Thymus (tissue), 11 donors: ENCODE measurements around the gene FAM83G. TPM values are rescaled to one million over a fixed set of nuclear protein-coding genes. Genes with fewer than 3 reads are reported as not detected.
"Not testable (repeated sequence)": the region's sequence is repeated elsewhere in the genome, so short reads cannot be mapped to it uniquely, and the experiment has no call there.

Source experiments
- DNase-seq, 9 donors: peaks; one replicate each; pipeline ENCODE4 v3.0.0-alpha.2; 2013; ENCODE audit warnings: low spot score in 9 of 9, low read depth in 6 of 9, missing footprints in 1 of 9
- H3K27ac ChIP-seq, 2 donors: one replicate each; pipeline ENCODE4 v1.5.1; 2013; ENCODE audit warnings: control low read depth in 1 of 2, low read depth in 1 of 2, low read length in 1 of 2, mild to moderate bottlenecking in 1 of 2, moderate library complexity in 1 of 2
- H3K27me3 ChIP-seq, 2 donors: one replicate each; pipeline ENCODE4 v1.5.1; 2013; ENCODE audit warnings: low read length in 1 of 2; ENCODE audit not compliant: control insufficient read depth in 2 of 2, insufficient read depth in 1 of 2
- H3K36me3 ChIP-seq, 2 donors: one replicate each; pipeline ENCODE4 v1.5.1; 2013; ENCODE audit warnings: low read length in 1 of 2, mild to moderate bottlenecking in 1 of 2, moderate library complexity in 1 of 2; ENCODE audit not compliant: control insufficient read depth in 2 of 2, insufficient read depth in 2 of 2
- H3K4me1 ChIP-seq, 2 donors: one replicate each; pipeline ENCODE4 v1.5.1; 2013; ENCODE audit warnings: low read length in 2 of 2; ENCODE audit not compliant: control insufficient read depth in 2 of 2, insufficient read depth in 2 of 2
- H3K4me3 ChIP-seq, 2 donors: one replicate each; pipeline ENCODE4 v1.5.1; 2013; ENCODE audit warnings: low read length in 2 of 2, control low read depth in 1 of 2, mild to moderate bottlenecking in 1 of 2
- H3K9me3 ChIP-seq, 2 donors: one replicate each; pipeline ENCODE4 v1.5.1; 2013; ENCODE audit warnings: low read length in 1 of 2, mild to moderate bottlenecking in 1 of 2; ENCODE audit not compliant: control insufficient read depth in 2 of 2, insufficient read depth in 1 of 2
- whole genome bisulfite sequencing: extraction: QIAGEN DNeasy Blood & Tissue Kit; methylation state at CpG from one replicate; pipeline ENCODE4 v1.1.7; 2013; 5-methylcytosine and 5-hydroxymethylcytosine counted together
- polyA plus RNA-seq: library from polyadenylated mRNA; stranded (reverse); fragments of 200-250 nt; gene quantifications from one replicate; pipeline ENCODE4 v1.2.3, GENCODE V29; 2013
- total RNA-seq: library from RNA; stranded (reverse); fragments of 120-200 nt; gene quantifications from one replicate; pipeline ENCODE4 v1.2.4, GENCODE V29; 2013
- donor health status: healthy.

The FAM83G gene
- total and polyA plus RNA-seq, 2 donors: 3.8 to 7.7 TPM

- not testable (repeated sequence) for H3K9me3 ChIP-seq, DNase-seq, H3K4me1 ChIP-seq, H3K27ac ChIP-seq, H3K36me3 ChIP-seq, H3K4me3 ChIP-seq, H3K27me3 ChIP-seq
- WGBS: no CpG with 5 or more reads among the region's 12 CpGs
Measured at GRCh38 chr17:19038730-19039129, 34.2 kb upstream of the FAM83G start.

GRCh38 chr17:19038007-19038406 is 33.4 kb upstream of the FAM83G start:
- not testable (repeated sequence) for H3K36me3 ChIP-seq, H3K27ac ChIP-seq, DNase-seq, H3K4me3 ChIP-seq, H3K9me3 ChIP-seq, H3K27me3 ChIP-seq, H3K4me1 ChIP-seq
- WGBS: no CpG with 5 or more reads among the region's 17 CpGs

- not testable (repeated sequence) for H3K4me1 ChIP-seq, H3K27me3 ChIP-seq, H3K27ac ChIP-seq, H3K36me3 ChIP-seq, H3K9me3 ChIP-seq, H3K4me3 ChIP-seq, DNase-seq
- WGBS: no CpG with 5 or more reads among the region's 6 CpGs
Measured at GRCh38 chr17:19037547-19037946, 33.0 kb upstream of the FAM83G start.

GRCh38 chr17:19036186-19036585 is 31.6 kb upstream of the FAM83G start:
- not testable (repeated sequence) for H3K27ac ChIP-seq, H3K4me1 ChIP-seq, H3K36me3 ChIP-seq, H3K27me3 ChIP-seq, DNase-seq, H3K9me3 ChIP-seq, H3K4me3 ChIP-seq
- WGBS: no CpG with 5 or more reads among the region's 6 CpGs

- H3K27me3 ChIP-seq, H3K4me1 ChIP-seq, H3K27ac ChIP-seq, DNase-seq, H3K4me3 ChIP-seq, H3K9me3 ChIP-seq, H3K36me3 ChIP-seq: not testable (repeated sequence)
- WGBS: 86% methylated on average over 3 of the region's 24 CpGs
Measured at GRCh38 chr17:19032377-19032988, 27.9 kb upstream of the FAM83G start.

GRCh38 chr17:19031729-19032128 is 27.2 kb upstream of the FAM83G start:
- WGBS: no CpG with 5 or more reads among the region's 4 CpGs
- H3K9me3 ChIP-seq: not testable (repeated sequence)

GRCh38 chr17:19030771-19031449 is 26.3 kb upstream of the FAM83G start:
- WGBS: 95% methylated on average over 1 of the region's 5 CpGs
- H3K4me1 ChIP-seq, H3K27ac ChIP-seq, H3K4me3 ChIP-seq, H3K9me3 ChIP-seq, H3K36me3 ChIP-seq, H3K27me3 ChIP-seq, DNase-seq: not testable (repeated sequence)

More at GRCh38 chr17:19031729-19032128, 27.2 kb upstream of the FAM83G start:
- H3K27me3 ChIP-seq, H3K4me1 ChIP-seq, H3K36me3 ChIP-seq, H3K4me3 ChIP-seq, DNase-seq, H3K27ac ChIP-seq: not testable (repeated sequence)

- not testable (repeated sequence) for H3K27me3 ChIP-seq, H3K36me3 ChIP-seq, H3K4me3 ChIP-seq, H3K9me3 ChIP-seq, H3K4me1 ChIP-seq, H3K27ac ChIP-seq, DNase-seq
- 86% methylated on average over 2 of the region's 5 CpGs for WGBS
Measured at GRCh38 chr17:19029740-19030139, 25.2 kb upstream of the FAM83G start.

- not testable (repeated sequence) for H3K27me3 ChIP-seq, H3K4me3 ChIP-seq, H3K27ac ChIP-seq, DNase-seq, H3K9me3 ChIP-seq
- Histone ChIP-seq H3K4me1 (peaks cover 0 to 14% of the 10 kb centered on the region in 2 donors), H3K36me3 (peaks cover 1 to 10% of the 10 kb centered on the region in 2 donors)
- WGBS: no CpG with 5 or more reads among the region's 11 CpGs
Measured at GRCh38 chr17:19028671-19029070, 24.1 kb upstream of the FAM83G start.
